ENCODE data around the gene SLC4A1AP. TPM values are rescaled to one million over a fixed set of nuclear protein-coding genes. Genes with fewer than 3 reads are reported as not detected.

Gene SLC4A1AP
- total and polyA plus RNA-seq, 2 of the 13 experiments (the other 11 are each of a cell fraction or from before 2014, with no cell fraction given): 15.3 to 44.6 TPM

DNA sequence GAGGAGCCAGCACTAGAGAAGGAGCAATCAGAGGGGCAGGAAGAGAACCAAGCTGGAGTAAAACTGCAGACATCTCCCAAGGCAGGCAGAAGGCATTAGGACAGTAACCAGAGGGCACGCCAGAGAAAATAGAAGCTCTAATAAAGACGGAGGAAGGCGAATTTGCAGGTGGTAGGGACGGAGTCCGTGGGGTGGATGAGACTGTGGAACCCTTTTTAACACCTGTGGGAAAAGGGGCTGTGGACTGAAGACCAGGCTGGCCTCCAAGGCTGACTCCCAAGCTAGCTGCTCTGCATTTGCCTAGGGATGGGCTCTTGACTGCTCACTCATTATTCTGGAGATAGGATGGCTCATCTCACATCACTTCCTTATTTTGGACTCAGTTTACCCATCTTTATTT is 49.5 kb downstream of the SLC4A1AP start:
- DNase-seq (ENCODE audit: low spot score): no peak
- H3K4me1 ChIP-seq (ENCODE audit: insufficient read depth, low read length): peaks cover 47% of the 10 kb centered on the region
- H2AFZ ChIP-seq (ENCODE audit: low read length): no peak overlapping the region

DNA sequence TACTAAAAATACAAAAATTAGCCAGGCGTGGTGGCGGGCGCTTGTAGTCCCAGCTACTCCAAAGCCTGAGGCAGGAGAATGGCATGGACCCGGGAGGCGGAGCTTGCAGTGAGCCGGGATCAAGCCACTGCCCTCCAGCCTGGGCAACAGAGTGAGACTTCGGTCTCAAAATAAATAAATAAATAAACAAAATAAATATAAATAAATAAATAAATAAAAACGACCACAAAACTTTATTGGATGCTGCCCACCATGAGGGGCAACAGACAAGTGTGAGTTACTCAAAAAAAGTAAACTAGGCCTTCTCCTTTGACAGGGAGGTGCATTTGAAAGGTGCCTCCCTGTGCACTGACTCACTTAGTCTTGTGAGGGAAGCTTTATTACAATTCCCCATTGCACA is 50.4 kb downstream of the SLC4A1AP start:
- H3K9ac ChIP-seq (ENCODE audit: insufficient read depth, low read depth, low read length): no peak overlapping the region
- POLR2A ChIA-PET: interaction anchor here (1.6 to 1.8 kb wide), 3 partner anchors 9 to 39 kb away, joined by 4 to 6 read pairs (median 6); no protein-coding TSS in a partner anchor
- no peaks in the 10 kb centered on the region for H3K36me3 ChIP-seq (replicated peaks in 1 of 2; ENCODE audit: control insufficient read depth in 1 of 2, insufficient read depth in 2 of 2, low read length in 2 of 2)
- CTCF ChIA-PET (ENCODE audit: low intra/inter-chr PET ratio, low total read pairs): no interaction called here
- WGBS (ENCODE audit: low lambda C conversion rate): 75% methylated on average over 8 of the region's 8 CpGs
- peaks cover 44% of the 10 kb centered on the region for H3K4me1 ChIP-seq (ENCODE audit: insufficient read depth, low read length)
- H3K27ac ChIP-seq (ENCODE audit: extremely low read length, insufficient read depth, low read length): no peak overlapping the region
- peaks cover 5 to 23% of the 10 kb centered on the region in 2 experiments; a peak in 4 of 5 replicates for H3K27me3 ChIP-seq (ENCODE audit: control insufficient read depth in 1 of 2, insufficient read depth in 2 of 2, low read length in 2 of 2)
- no peaks in the 10 kb centered on the region for H3K9me3 ChIP-seq (ENCODE audit: low read length)
- FAIRE-seq: no peak
- H4K20me1 ChIP-seq (ENCODE audit: insufficient read depth, low read length): no peaks in the 10 kb centered on the region
- ATAC-seq: no peak
- in situ Hi-C loops (cut with HindIII; ENCODE audit: extremely low pct_ligation_motif_present, low pct_unique_long_range_greater_than_20kb) (no loop called here), intact Hi-C loops (cut with micrococcal nuclease; ENCODE audit: unreplicated experiment) (no loop called here)
- H3K4me2 ChIP-seq (ENCODE audit: low read depth, low read length): peak overlapping the region; percentile 16; the same call in 1 of the 2 replicates
- no peak overlapping the region for H2AFZ ChIP-seq (ENCODE audit: low read length)
- H3K79me2 ChIP-seq (ENCODE audit: insufficient read depth, low read length): no peaks in the 10 kb centered on the region
- no TSS peak for BruUV-seq (replicated peaks)
- no peak overlapping the region for H3K4me3 ChIP-seq (replicated peaks in 1 of 3; ENCODE audit: insufficient read depth in 1 of 3, low read depth in 2 of 3, low read length in 3 of 3)
- no peak for DNase-seq (ENCODE audit: low spot score)
- TF ChIP-seq ZNF558 (CRISPR knock-in tag; IDR thresholded peaks at IDR 0.05; ENCODE audit: borderline replicate concordance): no peak
- TF ChIP-seq ZNF839 (CRISPR knock-in tag; IDR thresholded peaks at IDR 0.05; ENCODE audit: borderline replicate concordance): no peak
- TF ChIP-seq ZMYM3 (CRISPR knock-in tag; IDR thresholded peaks at IDR 0.05): no peak
- TF ChIP-seq CBX2 (IDR thresholded peaks at IDR 0.05; ENCODE audit: low read depth, low read length): no peak
- TF ChIP-seq CBX2 (CRISPR knock-in tag; IDR thresholded peaks at IDR 0.05; ENCODE audit: low read depth): no peak
- TF ChIP-seq, protein P1, sequence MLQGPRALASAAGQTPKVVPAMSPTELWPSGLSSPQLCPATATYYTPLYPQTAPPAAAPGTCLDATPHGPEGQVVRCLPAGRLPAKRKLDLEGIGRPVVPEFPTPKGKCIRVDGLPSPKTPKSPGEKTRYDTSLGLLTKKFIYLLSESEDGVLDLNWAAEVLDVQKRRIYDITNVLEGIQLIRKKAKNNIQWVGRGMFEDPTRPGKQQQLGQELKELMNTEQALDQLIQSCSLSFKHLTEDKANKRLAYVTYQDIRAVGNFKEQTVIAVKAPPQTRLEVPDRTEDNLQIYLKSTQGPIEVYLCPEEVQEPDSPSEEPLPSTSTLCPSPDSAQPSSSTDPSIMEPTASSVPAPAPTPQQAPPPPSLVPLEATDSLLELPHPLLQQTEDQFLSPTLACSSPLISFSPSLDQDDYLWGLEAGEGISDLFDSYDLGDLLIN (CRISPR knock-in tag; IDR thresholded peaks at IDR 0.05; ENCODE audit: borderline replicate concordance): no peak
- no peak for TF ChIP-seq ZNF232 (CRISPR knock-in tag; IDR thresholded peaks at IDR 0.05; ENCODE audit: borderline replicate concordance)
- TF ChIP-seq, protein P2, sequence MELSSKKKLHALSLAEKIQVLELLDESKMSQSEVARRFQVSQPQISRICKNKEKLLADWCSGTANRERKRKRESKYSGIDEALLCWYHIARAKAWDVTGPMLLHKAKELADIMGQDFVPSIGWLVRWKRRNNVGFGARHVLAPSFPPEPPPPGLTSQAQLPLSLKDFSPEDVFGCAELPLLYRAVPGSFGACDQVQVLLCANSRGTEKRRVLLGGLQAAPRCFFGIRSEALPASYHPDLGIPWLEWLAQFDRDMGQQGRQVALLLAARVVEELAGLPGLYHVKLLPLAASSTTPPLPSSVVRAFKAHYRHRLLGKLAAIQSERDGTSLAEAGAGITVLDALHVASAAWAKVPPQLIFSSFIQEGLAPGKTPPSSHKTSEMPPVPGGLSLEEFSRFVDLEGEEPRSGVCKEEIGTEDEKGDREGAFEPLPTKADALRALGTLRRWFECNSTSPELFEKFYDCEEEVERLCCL (CRISPR knock-in tag; IDR thresholded peaks at IDR 0.05; ENCODE audit: borderline replicate concordance): no peak

More for the DNA sequence above, 49.5 kb downstream of the SLC4A1AP start:
- Histone ChIP-seq H3K4me3 (replicated peaks in 1 of 3; ENCODE audit: insufficient read depth in 1 of 3, low read depth in 2 of 3, low read length in 3 of 3) (no peak overlapping the region), H3K27ac (ENCODE audit: extremely low read length, insufficient read depth, low read length) (no peak overlapping the region), H4K20me1 (ENCODE audit: insufficient read depth, low read length) (no peaks in the 10 kb centered on the region), H3K9me3 (ENCODE audit: low read length) (no peaks in the 10 kb centered on the region), H3K79me2 (ENCODE audit: insufficient read depth, low read length) (no peaks in the 10 kb centered on the region), H3K4me2 (ENCODE audit: low read depth, low read length) (no peak overlapping the region), H3K27me3 (ENCODE audit: control insufficient read depth in 1 of 2, insufficient read depth in 2 of 2, low read length in 2 of 2) (peaks cover 5 to 23% of the 10 kb centered on the region in 2 experiments; a peak in 4 of 5 replicates), H3K36me3 (replicated peaks in 1 of 2; ENCODE audit: control insufficient read depth in 1 of 2, insufficient read depth in 2 of 2, low read length in 2 of 2) (no peaks in the 10 kb centered on the region), H3K9ac (ENCODE audit: insufficient read depth, low read depth, low read length) (no peak overlapping the region)
- CTCF ChIA-PET (ENCODE audit: low intra/inter-chr PET ratio, low total read pairs): no interaction called here
- POLR2A ChIA-PET: interaction anchor here (0.8 to 1.7 kb wide), 3 partner anchors 9 to 654 kb away, joined by 4 to 7 read pairs (median 6); no protein-coding TSS in a partner anchor
- in situ Hi-C loops (cut with HindIII; ENCODE audit: extremely low pct_ligation_motif_present, low pct_unique_long_range_greater_than_20kb): no loop called here
- intact Hi-C loops (cut with micrococcal nuclease; ENCODE audit: unreplicated experiment): no loop called here
- no peak for ATAC-seq
- no peak for FAIRE-seq
- WGBS (ENCODE audit: low lambda C conversion rate): 71% methylated on average over 5 of the region's 5 CpGs
- BruUV-seq (replicated peaks): no TSS peak
- TF ChIP-seq U2AF1 (optimal IDR thresholded peaks at IDR 0.05; ENCODE audit: low read depth, low read length) (no peak), SP140L (CRISPR knock-in tag; IDR thresholded peaks at IDR 0.05; ENCODE audit: borderline replicate concordance) (no peak), CHD2 (IDR thresholded peaks at IDR 0.05; ENCODE audit: low read depth, low read length) (no peak), JUND (CRISPR knock-in tag; IDR thresholded peaks at IDR 0.05) (no peak), GPN1 (CRISPR knock-in tag; IDR thresholded peaks at IDR 0.05; ENCODE audit: borderline replicate concordance) (no peak), SIX4 (CRISPR knock-in tag; IDR thresholded peaks at IDR 0.05) (no peak), TCF7L2 (IDR thresholded peaks at IDR 0.05; ENCODE audit: low read depth, low read length) (no peak), ZFX (CRISPR knock-in tag; IDR thresholded peaks at IDR 0.05; ENCODE audit: low read depth) (no peak), ZMYM3 (CRISPR knock-in tag; IDR thresholded peaks at IDR 0.05) (no peak)
- TF ChIP-seq, protein P3, sequence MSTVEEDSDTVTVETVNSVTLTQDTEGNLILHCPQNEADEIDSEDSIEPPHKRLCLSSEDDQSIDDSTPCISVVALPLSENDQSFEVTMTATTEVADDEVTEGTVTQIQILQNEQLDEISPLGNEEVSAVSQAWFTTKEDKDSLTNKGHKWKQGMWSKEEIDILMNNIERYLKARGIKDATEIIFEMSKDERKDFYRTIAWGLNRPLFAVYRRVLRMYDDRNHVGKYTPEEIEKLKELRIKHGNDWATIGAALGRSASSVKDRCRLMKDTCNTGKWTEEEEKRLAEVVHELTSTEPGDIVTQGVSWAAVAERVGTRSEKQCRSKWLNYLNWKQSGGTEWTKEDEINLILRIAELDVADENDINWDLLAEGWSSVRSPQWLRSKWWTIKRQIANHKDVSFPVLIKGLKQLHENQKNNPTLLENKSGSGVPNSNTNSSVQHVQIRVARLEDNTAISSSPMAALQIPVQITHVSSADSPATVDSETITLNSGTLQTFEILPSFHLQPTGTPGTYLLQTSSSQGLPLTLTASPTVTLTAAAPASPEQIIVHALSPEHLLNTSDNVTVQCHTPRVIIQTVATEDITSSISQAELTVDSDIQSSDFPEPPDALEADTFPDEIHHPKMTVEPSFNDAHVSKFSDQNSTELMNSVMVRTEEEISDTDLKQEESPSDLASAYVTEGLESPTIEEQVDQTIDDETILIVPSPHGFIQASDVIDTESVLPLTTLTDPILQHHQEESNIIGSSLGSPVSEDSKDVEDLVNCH (CRISPR knock-in tag; IDR thresholded peaks at IDR 0.05): no peak

Data from HepG2 (cell line).